ENCODE measurements around the gene ADGRD1.

Gene ADGRD1

GRCh38 chr12:131055093-131055465 lies 101.4 kb downstream of the ADGRD1 start:
- 100% methylated on average over 1 of the region's 9 CpGs for WGBS (ENCODE audit: extremely low coverage, insufficient coverage, insufficient read length)
- H4K8ac ChIP-seq (ENCODE audit: low read depth, low read length) = no peak overlapping the region
- H3K4me3 ChIP-seq (ENCODE audit: low read depth, low read length) = no peak overlapping the region
- H3K79me1 ChIP-seq (ENCODE audit: low read length) = no peaks in the 10 kb centered on the region
- no peak overlapping the region for H4K12ac ChIP-seq (ENCODE audit: low read depth, low read length)
- H2BK120ac ChIP-seq (ENCODE audit: insufficient read depth, low read length, poor library complexity) = no peak overlapping the region
- no peak overlapping the region for H2BK5ac ChIP-seq (ENCODE audit: low read depth, low read length, poor library complexity)
- H2AK5ac ChIP-seq (ENCODE audit: low read length) = no peak overlapping the region
- no peaks in the 10 kb centered on the region for H3K27me3 ChIP-seq (ENCODE audit: insufficient read depth, low read length)
- H3K79me2 ChIP-seq (ENCODE audit: control insufficient read depth, insufficient read depth, low read length, poor library complexity) = no peaks in the 10 kb centered on the region
- H2AFZ ChIP-seq (ENCODE audit: insufficient read depth, low read length, poor library complexity) = no peak overlapping the region
- H3K27ac ChIP-seq (ENCODE audit: low read depth, low read length) = no peak overlapping the region
- no peak for DNase-seq
- H3K36me3 ChIP-seq (ENCODE audit: control insufficient read depth in 1 of 2, insufficient read depth in 2 of 2, low read length in 2 of 2) = no peaks in the 10 kb centered on the region
- no peak overlapping the region for H3K9ac ChIP-seq (ENCODE audit: low read length)
- no peak overlapping the region for H4K91ac ChIP-seq (ENCODE audit: low read depth, low read length)
- H3K23ac ChIP-seq (ENCODE audit: low read length) = no peak overlapping the region
- no peak overlapping the region for H3K18ac ChIP-seq (ENCODE audit: low read length)
- no peaks in the 10 kb centered on the region for H3K4me1 ChIP-seq (ENCODE audit: control insufficient read depth in 1 of 2, insufficient read depth in 2 of 2, low read length in 2 of 2)
- no peak overlapping the region for H3K14ac ChIP-seq (ENCODE audit: low read length)
- peaks cover 2% of the 10 kb centered on the region for H3K9me3 ChIP-seq (ENCODE audit: insufficient read depth, low read depth, low read length)
- H3K4ac ChIP-seq (ENCODE audit: low read depth, low read length) = no peak overlapping the region
- H3K4me2 ChIP-seq (ENCODE audit: low read length) = no peak overlapping the region
- H2BK12ac ChIP-seq (ENCODE audit: low read length) = no peak overlapping the region

GRCh38 chr12:131055596-131056233 lies 102.0 kb downstream of the ADGRD1 start:
- Histone ChIP-seq H3K23ac (ENCODE audit: low read length) (no peak overlapping the region), H3K9ac (ENCODE audit: low read length) (no peak overlapping the region), H3K36me3 (ENCODE audit: control insufficient read depth in 1 of 2, insufficient read depth in 2 of 2, low read length in 2 of 2) (no peaks in the 10 kb centered on the region), H3K9me3 (ENCODE audit: insufficient read depth, low read depth, low read length) (peaks cover 2% of the 10 kb centered on the region), H3K79me2 (ENCODE audit: control insufficient read depth, insufficient read depth, low read length, poor library complexity) (no peaks in the 10 kb centered on the region), H3K79me1 (ENCODE audit: low read length) (no peaks in the 10 kb centered on the region), H3K14ac (ENCODE audit: low read length) (no peak overlapping the region), H3K18ac (ENCODE audit: low read length) (no peak overlapping the region), H2BK12ac (ENCODE audit: low read length) (no peak overlapping the region), H4K91ac (ENCODE audit: low read depth, low read length) (no peak overlapping the region), H2BK5ac (ENCODE audit: low read depth, low read length, poor library complexity) (no peak overlapping the region), H4K8ac (ENCODE audit: low read depth, low read length) (no peak overlapping the region), H2AK5ac (ENCODE audit: low read length) (no peak overlapping the region), H3K4me1 (ENCODE audit: control insufficient read depth in 1 of 2, insufficient read depth in 2 of 2, low read length in 2 of 2) (no peaks in the 10 kb centered on the region), H4K12ac (ENCODE audit: low read depth, low read length) (no peak overlapping the region), H3K4ac (ENCODE audit: low read depth, low read length) (no peak overlapping the region), H3K4me3 (ENCODE audit: low read depth, low read length) (no peak overlapping the region), H3K27ac (ENCODE audit: low read depth, low read length) (no peak overlapping the region), H3K27me3 (ENCODE audit: insufficient read depth, low read length) (no peaks in the 10 kb centered on the region), H2BK120ac (ENCODE audit: insufficient read depth, low read length, poor library complexity) (no peak overlapping the region), H2AFZ (ENCODE audit: insufficient read depth, low read length, poor library complexity) (no peak overlapping the region), H3K4me2 (ENCODE audit: low read length) (no peak overlapping the region)
- DNase-seq = no peak
- no CpG with 5 or more reads among the region's 7 CpGs for WGBS (ENCODE audit: extremely low coverage, insufficient coverage, insufficient read length)

GRCh38 chr12:131056626-131057025 lies 102.9 kb downstream of the ADGRD1 start:
- Histone ChIP-seq H4K8ac (ENCODE audit: low read depth, low read length) (no peak overlapping the region), H3K27me3 (ENCODE audit: insufficient read depth, low read length) (no peaks in the 10 kb centered on the region), H3K27ac (ENCODE audit: low read depth, low read length) (no peak overlapping the region), H3K23ac (ENCODE audit: low read length) (no peak overlapping the region), H2AFZ (ENCODE audit: insufficient read depth, low read length, poor library complexity) (no peak overlapping the region), H3K4me1 (ENCODE audit: control insufficient read depth in 1 of 2, insufficient read depth in 2 of 2, low read length in 2 of 2) (no peaks in the 10 kb centered on the region), H3K79me1 (ENCODE audit: low read length) (no peaks in the 10 kb centered on the region), H2BK120ac (ENCODE audit: insufficient read depth, low read length, poor library complexity) (no peak overlapping the region), H3K4ac (ENCODE audit: low read depth, low read length) (no peak overlapping the region), H3K9ac (ENCODE audit: low read length) (no peak overlapping the region), H3K4me3 (ENCODE audit: low read depth, low read length) (no peak overlapping the region), H4K91ac (ENCODE audit: low read depth, low read length) (no peak overlapping the region), H3K18ac (ENCODE audit: low read length) (no peak overlapping the region), H2AK5ac (ENCODE audit: low read length) (no peak overlapping the region), H3K79me2 (ENCODE audit: control insufficient read depth, insufficient read depth, low read length, poor library complexity) (no peaks in the 10 kb centered on the region), H3K36me3 (ENCODE audit: control insufficient read depth in 1 of 2, insufficient read depth in 2 of 2, low read length in 2 of 2) (no peaks in the 10 kb centered on the region), H4K12ac (ENCODE audit: low read depth, low read length) (no peak overlapping the region), H2BK5ac (ENCODE audit: low read depth, low read length, poor library complexity) (no peak overlapping the region), H3K14ac (ENCODE audit: low read length) (no peak overlapping the region), H3K9me3 (ENCODE audit: insufficient read depth, low read depth, low read length) (peaks cover 4% of the 10 kb centered on the region), H3K4me2 (ENCODE audit: low read length) (no peak overlapping the region), H2BK12ac (ENCODE audit: low read length) (no peak overlapping the region)
- WGBS (ENCODE audit: extremely low coverage, insufficient coverage, insufficient read length) = no CpG with 5 or more reads among the region's 10 CpGs
- DNase-seq = no peak

GRCh38 chr12:131057211-131057721 lies 103.6 kb downstream of the ADGRD1 start:
- Histone ChIP-seq H3K23ac (ENCODE audit: low read length) (no peak overlapping the region), H4K12ac (ENCODE audit: low read depth, low read length) (no peak overlapping the region), H3K4me3 (ENCODE audit: low read depth, low read length) (no peak overlapping the region), H2BK120ac (ENCODE audit: insufficient read depth, low read length, poor library complexity) (no peak overlapping the region), H2AFZ (ENCODE audit: insufficient read depth, low read length, poor library complexity) (no peak overlapping the region), H3K4me1 (ENCODE audit: control insufficient read depth in 1 of 2, insufficient read depth in 2 of 2, low read length in 2 of 2) (no peaks in the 10 kb centered on the region), H3K14ac (ENCODE audit: low read length) (no peak overlapping the region), H3K4ac (ENCODE audit: low read depth, low read length) (no peak overlapping the region), H3K27ac (ENCODE audit: low read depth, low read length) (no peak overlapping the region), H3K9ac (ENCODE audit: low read length) (no peak overlapping the region), H2BK12ac (ENCODE audit: low read length) (no peak overlapping the region), H3K9me3 (ENCODE audit: insufficient read depth, low read depth, low read length) (peaks cover 4% of the 10 kb centered on the region), H3K18ac (ENCODE audit: low read length) (no peak overlapping the region), H4K91ac (ENCODE audit: low read depth, low read length) (no peak overlapping the region), H3K79me2 (ENCODE audit: control insufficient read depth, insufficient read depth, low read length, poor library complexity) (no peaks in the 10 kb centered on the region), H2AK5ac (ENCODE audit: low read length) (no peak overlapping the region), H2BK5ac (ENCODE audit: low read depth, low read length, poor library complexity) (no peak overlapping the region), H3K27me3 (ENCODE audit: insufficient read depth, low read length) (no peaks in the 10 kb centered on the region), H3K4me2 (ENCODE audit: low read length) (no peak overlapping the region), H4K8ac (ENCODE audit: low read depth, low read length) (no peak overlapping the region), H3K36me3 (ENCODE audit: control insufficient read depth in 1 of 2, insufficient read depth in 2 of 2, low read length in 2 of 2) (no peaks in the 10 kb centered on the region), H3K79me1 (ENCODE audit: low read length) (no peaks in the 10 kb centered on the region)
- DNase-seq = no peak
- no CpG with 5 or more reads among the region's 25 CpGs for WGBS (ENCODE audit: extremely low coverage, insufficient coverage, insufficient read length)

Data from trophoblast cell (in vitro differentiated cells and primary cell).